Esophagus squamous epithelium (tissue), 4 donors: ENCODE data around the gene ASTN2.

Experiments
- POLR2A ChIP-seq, 4 donors: fragments of 450-650 bp; IDR thresholded peaks; one replicate each; pipeline ENCODE4 v1.6.1; 2017; ENCODE audit warnings: antibody characterized with exemption in 4 of 4, mild to moderate bottlenecking in 4 of 4, moderate library complexity in 3 of 4
- TF ChIP-seq, protein P1 (sequence below), 6 experiments: fragments of 450-650 bp in 4 of 6; fragments of 200-600 bp in 2 of 6; sonication (generic) in 2 of 6; IDR thresholded peaks; one replicate each; pipeline ENCODE4 v1.5.1; 2016 to 2019; ENCODE audit warnings: antibody characterized with exemption in 6 of 6, mild to moderate bottlenecking in 4 of 6, moderate library complexity in 4 of 6

DNA sequence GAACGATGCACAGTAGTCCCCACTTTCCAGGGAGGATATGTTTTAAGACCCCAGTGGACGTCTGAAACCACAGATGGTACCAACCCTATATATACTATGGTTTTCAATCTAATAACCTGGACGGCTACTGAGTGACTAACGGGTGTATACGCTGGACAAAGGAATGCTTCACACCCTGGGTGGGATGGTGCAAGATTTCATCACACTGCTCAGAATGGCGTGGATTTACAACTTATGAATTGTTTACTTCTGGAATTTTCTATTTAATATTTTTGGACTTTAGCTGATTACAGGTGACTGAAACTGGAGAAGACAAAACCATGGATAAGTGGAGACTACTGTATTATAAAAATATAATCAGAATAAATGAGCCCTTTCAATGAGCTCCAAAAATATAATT lies 875.3 kb downstream of the ASTN2 start:
- no peak for TF ChIP-seq POLR2A (IDR thresholded peaks at IDR 0.05)
- TF ChIP-seq, protein P1, sequence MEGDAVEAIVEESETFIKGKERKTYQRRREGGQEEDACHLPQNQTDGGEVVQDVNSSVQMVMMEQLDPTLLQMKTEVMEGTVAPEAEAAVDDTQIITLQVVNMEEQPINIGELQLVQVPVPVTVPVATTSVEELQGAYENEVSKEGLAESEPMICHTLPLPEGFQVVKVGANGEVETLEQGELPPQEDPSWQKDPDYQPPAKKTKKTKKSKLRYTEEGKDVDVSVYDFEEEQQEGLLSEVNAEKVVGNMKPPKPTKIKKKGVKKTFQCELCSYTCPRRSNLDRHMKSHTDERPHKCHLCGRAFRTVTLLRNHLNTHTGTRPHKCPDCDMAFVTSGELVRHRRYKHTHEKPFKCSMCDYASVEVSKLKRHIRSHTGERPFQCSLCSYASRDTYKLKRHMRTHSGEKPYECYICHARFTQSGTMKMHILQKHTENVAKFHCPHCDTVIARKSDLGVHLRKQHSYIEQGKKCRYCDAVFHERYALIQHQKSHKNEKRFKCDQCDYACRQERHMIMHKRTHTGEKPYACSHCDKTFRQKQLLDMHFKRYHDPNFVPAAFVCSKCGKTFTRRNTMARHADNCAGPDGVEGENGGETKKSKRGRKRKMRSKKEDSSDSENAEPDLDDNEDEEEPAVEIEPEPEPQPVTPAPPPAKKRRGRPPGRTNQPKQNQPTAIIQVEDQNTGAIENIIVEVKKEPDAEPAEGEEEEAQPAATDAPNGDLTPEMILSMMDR (IDR thresholded peaks at IDR 0.05), result no peak
